Frontal cortex (tissue), 4 donors: Measurements from ENCODE around the gene CFAP54. TPM values are rescaled to one million over a fixed set of nuclear protein-coding genes. Genes with fewer than 3 reads are reported as not detected.

Experiments used
- DNase-seq, 2 donors: peaks; one replicate each; pipeline ENCODE4 v3.0.0; 2012; ENCODE audit warnings: low spot score in 2 of 2
- FAIRE-seq: peaks from 2 replicates; lab custom pipeline; 2012; peaks lifted over from hg19 to GRCh38; lab: Jason Lieb, UNC
- total RNA-seq: library from RNA; depleted of rRNA; stranded (reverse); fragments of >200 nt; gene quantifications from one replicate; pipeline ENCODE4 v1.2.3, GENCODE V29; 2014
- donor health status: control.
- donor health status: control.
- donor health status: control.

CFAP54 gene
- total RNA-seq, 1 donor from 2014 or later = 5.3 TPM

- FAIRE-seq = no peak
- DNase-seq = no peak
These were observed 422.9 kb downstream of the CFAP54 start for GRCh38 chr12:96912261-96912660.

DNA sequence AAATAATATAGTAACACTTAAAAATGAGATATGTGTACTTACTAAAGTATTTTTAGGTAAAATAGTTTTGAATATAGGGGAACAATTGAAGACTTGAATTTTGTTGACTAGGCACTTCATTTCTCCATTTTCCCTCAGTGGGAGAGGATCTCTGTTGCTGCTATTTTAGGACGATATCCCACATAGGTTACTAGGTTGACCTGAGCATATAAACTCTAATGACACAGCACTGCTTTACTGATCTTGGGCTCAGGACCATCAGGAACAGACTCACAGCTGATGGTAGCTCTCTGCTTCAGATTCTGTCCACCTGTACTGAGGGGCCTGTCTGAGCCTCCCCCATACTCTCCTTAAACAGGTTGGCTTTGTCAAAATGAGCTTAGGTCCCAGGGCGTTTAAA lies 423.6 kb downstream of the CFAP54 start:
- FAIRE-seq (no peak), DNase-seq (no peak)

GRCh38 chr12:96919510-96920210 lies 430.3 kb downstream of the CFAP54 start:
- DNase-seq = no peak
- no peak for FAIRE-seq

Other genes with a start within 250 kb of the CFAP54 start
- gene CDK17, start 89.1 kb upstream of the CFAP54 start, total RNA-seq = 132 TPM